ENCODE data around the gene LHX4.

LHX4 gene

GRCh38 chr1:180311011-180311730 lies 81.1 kb downstream of the LHX4 start:
- no peak for DNase-seq (ENCODE audit: low read depth)
- TF ChIP-seq, protein P1, sequence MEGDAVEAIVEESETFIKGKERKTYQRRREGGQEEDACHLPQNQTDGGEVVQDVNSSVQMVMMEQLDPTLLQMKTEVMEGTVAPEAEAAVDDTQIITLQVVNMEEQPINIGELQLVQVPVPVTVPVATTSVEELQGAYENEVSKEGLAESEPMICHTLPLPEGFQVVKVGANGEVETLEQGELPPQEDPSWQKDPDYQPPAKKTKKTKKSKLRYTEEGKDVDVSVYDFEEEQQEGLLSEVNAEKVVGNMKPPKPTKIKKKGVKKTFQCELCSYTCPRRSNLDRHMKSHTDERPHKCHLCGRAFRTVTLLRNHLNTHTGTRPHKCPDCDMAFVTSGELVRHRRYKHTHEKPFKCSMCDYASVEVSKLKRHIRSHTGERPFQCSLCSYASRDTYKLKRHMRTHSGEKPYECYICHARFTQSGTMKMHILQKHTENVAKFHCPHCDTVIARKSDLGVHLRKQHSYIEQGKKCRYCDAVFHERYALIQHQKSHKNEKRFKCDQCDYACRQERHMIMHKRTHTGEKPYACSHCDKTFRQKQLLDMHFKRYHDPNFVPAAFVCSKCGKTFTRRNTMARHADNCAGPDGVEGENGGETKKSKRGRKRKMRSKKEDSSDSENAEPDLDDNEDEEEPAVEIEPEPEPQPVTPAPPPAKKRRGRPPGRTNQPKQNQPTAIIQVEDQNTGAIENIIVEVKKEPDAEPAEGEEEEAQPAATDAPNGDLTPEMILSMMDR (IDR thresholded peaks at IDR 0.05; ENCODE audit: control insufficient read depth, extremely low read depth, insufficient read depth), result no peak
- no peak overlapping the region for H3K4me3 ChIP-seq (ENCODE audit: low read depth, low read length)

DNA sequence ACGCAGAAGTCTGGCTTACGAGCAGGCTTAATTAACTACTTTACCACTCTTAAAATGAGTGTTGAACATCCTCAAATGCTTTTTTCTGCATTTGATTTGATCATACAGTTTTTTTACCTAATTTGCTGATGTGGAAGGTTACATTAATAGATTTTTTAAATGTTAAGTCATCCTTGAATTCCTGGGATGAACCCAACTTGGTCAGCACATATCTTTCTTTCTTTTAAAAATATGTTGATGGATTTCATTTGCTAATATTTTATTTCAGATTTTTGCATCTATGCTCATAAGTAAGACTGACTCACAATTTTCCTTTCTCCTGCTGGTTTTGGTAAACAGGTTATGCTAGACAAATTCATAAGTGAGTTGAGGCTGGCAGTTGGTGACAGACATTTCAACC lies 82.9 kb downstream of the LHX4 start:
- DNase-seq (ENCODE audit: low read depth), result no peak

DNA sequence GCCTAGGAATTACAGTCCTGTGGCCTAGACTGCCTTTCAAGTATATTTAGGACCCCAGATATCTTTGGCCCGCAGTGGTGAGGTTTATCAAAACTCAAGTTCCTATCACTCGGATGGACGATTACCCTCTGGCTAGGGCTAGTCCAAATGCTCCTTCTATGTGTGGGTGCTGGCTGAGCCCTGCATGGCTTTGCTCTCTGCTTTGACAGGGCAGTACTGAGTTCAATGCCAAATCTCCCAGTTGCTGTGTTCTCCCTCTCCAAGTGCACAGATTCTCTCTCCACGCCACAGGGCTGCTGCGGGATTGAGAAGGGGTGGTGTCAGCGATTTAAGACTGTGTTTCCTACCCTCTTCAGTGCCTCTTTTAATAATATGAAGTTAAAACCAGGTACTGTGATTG lies 97.0 kb downstream of the LHX4 start:
- TF ChIP-seq, protein P1 (IDR thresholded peaks at IDR 0.05; ENCODE audit: control insufficient read depth, extremely low read depth, insufficient read depth), result no peak
- no peak for DNase-seq (ENCODE audit: low read depth)
- H3K4me3 ChIP-seq (ENCODE audit: low read depth, low read length), result no peak overlapping the region

More for the DNA sequence above, 82.9 kb downstream of the LHX4 start:
- H3K4me3 ChIP-seq (ENCODE audit: low read depth, low read length), result no peak overlapping the region
- TF ChIP-seq, protein P1 (IDR thresholded peaks at IDR 0.05; ENCODE audit: control insufficient read depth, extremely low read depth, insufficient read depth), result no peak

All from LNCaP clone FGC (cell line).